Measurements from ENCODE around the gene TNS1.

The TNS1 gene

DNA sequence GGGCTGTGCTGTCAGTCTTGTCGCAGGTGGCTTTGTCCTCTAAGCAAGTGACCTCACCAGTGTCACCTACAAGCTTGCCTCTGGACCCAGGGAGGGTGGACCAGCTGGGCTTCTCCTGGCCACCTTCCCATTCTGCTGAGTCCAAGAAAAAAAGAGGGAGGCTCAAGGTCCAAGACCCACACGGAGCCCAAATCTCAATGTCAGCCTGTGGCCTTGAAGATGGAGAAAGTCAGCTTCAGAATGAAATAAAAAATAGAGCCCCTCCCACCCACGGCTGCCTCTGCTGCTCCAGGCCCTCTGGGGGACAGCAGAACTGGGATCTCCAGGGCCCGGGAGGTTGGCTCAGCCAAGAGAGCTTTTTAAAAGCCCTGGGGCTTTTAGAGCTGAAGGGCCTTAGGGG, 145.9 kb downstream of the TNS1 start:
- TF ChIP-seq, protein P1, sequence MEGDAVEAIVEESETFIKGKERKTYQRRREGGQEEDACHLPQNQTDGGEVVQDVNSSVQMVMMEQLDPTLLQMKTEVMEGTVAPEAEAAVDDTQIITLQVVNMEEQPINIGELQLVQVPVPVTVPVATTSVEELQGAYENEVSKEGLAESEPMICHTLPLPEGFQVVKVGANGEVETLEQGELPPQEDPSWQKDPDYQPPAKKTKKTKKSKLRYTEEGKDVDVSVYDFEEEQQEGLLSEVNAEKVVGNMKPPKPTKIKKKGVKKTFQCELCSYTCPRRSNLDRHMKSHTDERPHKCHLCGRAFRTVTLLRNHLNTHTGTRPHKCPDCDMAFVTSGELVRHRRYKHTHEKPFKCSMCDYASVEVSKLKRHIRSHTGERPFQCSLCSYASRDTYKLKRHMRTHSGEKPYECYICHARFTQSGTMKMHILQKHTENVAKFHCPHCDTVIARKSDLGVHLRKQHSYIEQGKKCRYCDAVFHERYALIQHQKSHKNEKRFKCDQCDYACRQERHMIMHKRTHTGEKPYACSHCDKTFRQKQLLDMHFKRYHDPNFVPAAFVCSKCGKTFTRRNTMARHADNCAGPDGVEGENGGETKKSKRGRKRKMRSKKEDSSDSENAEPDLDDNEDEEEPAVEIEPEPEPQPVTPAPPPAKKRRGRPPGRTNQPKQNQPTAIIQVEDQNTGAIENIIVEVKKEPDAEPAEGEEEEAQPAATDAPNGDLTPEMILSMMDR (IDR thresholded peaks at IDR 0.05; ENCODE audit: low read depth, low read length, missing control alignments): no peak
- no peak overlapping the region for H3K4me3 ChIP-seq (ENCODE audit: low read depth, low read length)
- no peak for DNase-seq (ENCODE audit: low read depth)

DNA sequence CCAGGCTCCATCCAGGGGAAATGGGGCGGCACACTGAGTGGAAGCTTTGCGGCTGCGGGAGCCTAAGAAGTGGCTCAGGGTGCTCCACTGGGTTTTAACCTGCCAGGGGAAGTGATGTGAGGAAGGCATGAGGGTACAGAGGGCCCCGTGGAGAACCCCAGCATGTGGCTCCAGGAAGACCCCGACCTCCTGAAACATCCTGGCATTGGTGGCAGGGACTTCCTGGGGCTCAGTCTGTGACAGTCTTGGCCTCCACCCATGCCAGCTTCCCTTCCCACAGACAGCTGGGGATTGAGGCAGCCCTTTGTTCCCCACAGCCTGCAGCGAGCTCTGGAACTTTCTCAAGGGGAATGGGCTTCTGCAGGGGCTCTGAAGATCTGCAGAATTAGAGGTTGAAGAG, 146.6 kb downstream of the TNS1 start:
- no peak overlapping the region for H3K4me3 ChIP-seq (ENCODE audit: low read depth, low read length)
- DNase-seq (ENCODE audit: low read depth): no peak
- TF ChIP-seq, protein P1 (IDR thresholded peaks at IDR 0.05; ENCODE audit: low read depth, low read length, missing control alignments): no peak

DNA sequence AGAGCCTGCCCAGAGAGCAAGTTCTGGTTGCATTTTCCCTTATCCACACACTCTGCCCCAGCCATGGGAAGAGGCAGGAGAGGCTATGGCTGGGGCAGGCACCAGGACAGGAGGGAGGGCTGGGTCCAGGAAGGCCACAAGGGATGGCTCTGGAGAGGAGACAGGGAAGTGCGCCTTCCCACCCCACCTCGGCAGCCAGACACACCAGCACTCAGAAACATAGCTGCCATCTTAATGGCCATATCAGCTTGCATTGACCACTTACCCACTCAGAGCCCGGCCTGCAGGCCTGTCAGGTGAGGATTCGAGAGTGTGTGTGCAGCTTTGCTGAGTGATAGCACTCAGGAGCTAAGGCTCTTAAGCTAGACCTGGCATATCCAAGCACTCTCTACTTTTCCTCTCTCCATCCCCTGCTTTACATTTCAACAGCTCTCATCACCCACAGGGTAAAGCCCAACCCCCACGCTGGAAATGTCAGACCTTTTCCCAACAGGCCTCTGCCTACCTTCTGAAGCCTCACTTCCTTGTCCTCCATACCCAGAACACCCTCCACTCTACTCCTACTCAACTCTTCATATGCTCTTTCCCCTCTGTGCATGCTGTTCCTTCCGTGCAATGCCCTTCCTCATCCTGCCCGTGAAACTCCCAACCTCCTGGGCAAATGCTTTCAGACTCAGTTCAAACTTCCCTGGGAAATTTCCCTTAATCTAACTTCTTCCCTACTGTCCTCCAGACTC, 147.9 kb downstream of the TNS1 start:
- DNase-seq (ENCODE audit: low read depth): no peak
- no peak overlapping the region for H3K4me3 ChIP-seq (ENCODE audit: low read depth, low read length)
- TF ChIP-seq, protein P1 (IDR thresholded peaks at IDR 0.05; ENCODE audit: low read depth, low read length, missing control alignments): no peak

DNA sequence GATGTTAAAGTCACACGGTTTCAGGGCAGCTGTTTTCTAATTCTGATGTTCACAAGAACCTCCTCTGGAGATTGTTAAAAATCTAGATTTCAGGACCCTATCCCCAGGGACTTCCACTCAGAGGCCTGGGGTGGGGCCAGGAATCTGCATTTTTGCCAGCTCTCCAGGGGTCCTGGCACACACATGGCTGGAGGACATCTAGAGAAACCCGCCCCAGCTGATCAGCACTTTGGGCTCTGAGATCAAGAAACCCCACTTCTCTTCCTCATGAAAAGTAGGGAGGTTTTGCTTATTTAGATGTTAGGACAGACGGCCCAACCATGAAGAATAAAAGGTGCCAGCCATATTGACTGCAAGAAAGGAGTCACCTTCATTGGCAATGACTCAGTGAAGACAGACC, 148.8 kb downstream of the TNS1 start:
- H3K4me3 ChIP-seq (ENCODE audit: low read depth, low read length): no peak overlapping the region
- no peak for DNase-seq (ENCODE audit: low read depth)
- TF ChIP-seq, protein P1 (IDR thresholded peaks at IDR 0.05; ENCODE audit: low read depth, low read length, missing control alignments): no peak

DNA sequence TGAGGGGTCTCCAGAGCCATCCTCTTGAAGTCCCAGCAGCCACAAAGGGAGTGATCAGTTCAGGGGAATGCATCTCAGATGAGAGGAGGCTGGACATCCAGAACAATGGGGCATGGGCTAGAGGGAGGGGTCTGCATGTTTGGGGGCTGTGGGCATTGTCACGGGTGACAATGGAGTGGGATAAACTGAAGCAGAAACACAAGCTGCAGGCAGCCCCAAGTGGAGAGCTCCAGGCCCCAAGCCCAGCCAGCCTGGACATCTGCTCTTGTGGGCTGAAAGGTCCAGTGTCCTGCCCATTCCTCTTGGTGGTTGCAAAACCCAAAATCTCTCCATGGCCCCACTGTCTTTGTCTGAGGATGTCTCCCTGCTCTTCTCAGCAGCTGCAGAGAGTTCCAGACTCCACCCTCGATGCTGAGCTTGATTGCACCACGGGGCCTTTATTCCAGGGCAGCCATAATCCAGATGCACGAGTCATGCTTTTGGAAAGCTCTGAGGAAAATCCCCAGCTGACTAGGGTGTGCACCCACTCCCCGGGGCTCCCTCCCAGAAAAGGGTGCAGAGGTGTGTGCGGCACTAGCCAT, 149.4 kb downstream of the TNS1 start:
- TF ChIP-seq, protein P1 (IDR thresholded peaks at IDR 0.05; ENCODE audit: low read depth, low read length, missing control alignments): no peak
- DNase-seq (ENCODE audit: low read depth): no peak
- no peak overlapping the region for H3K4me3 ChIP-seq (ENCODE audit: low read depth, low read length)

DNA sequence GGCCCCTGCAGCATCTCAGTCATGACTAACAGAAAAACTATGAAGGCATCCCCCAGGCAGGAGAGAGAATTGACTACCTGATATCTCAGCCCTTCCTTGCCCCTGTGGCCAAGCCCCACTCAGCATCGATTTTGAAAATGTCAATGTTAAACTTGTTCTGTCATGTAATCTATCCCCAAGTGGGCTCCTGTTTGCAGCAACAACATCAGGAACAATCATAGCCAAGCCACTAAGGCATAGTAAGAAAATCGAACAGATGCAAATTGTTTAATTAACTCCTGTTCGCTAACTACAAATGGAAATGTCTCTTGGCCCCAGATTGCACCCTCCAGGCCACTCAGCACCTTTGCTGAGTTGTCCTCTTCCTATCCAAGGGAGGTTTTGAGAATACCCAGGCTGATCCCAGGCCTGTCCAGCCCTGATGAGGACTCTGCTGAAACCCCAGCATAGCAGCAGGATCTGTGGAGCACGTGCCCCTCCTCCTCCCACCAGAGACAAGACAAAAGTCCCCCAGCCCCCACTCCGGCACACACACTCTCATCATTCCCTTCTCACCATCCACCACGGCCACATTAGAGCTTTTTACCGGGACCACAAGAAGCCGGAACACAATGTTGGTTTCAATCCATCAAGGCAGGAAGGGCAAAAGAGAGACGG, 150.1 kb downstream of the TNS1 start:
- H3K4me3 ChIP-seq (ENCODE audit: low read depth, low read length): no peak overlapping the region
- TF ChIP-seq, protein P1 (IDR thresholded peaks at IDR 0.05; ENCODE audit: low read depth, low read length, missing control alignments): no peak
- no peak for DNase-seq (ENCODE audit: low read depth)

All from GM12864 (cell line).